ENCODE measurements around the gene CD300A. TPM values are rescaled to one million over a fixed set of nuclear protein-coding genes. Genes with fewer than 3 reads are reported as not detected.

CD300A gene
- not detected in 2 replicates for total RNA-seq

GRCh38 chr17:74466111-74466827, at the start of gene CD300A:
Gene CD300A, plus strand, starts transcription at chr17:74466634. Its CDS starts 70 bp downstream, at chr17:74466704.

GRCh38 chr17:74431568-74432423, 34.6 kb upstream of the CD300A start, which contains the start of gene GPRC5C:
Gene GPRC5C, plus strand, starts transcription at chr17:74432088. Its CDS starts 7,689 bp downstream, at chr17:74439777.

GRCh38 chr17:74531231-74531761, 64.9 kb downstream of the CD300A start, which contains the start of gene CD300LB:
Gene CD300LB, minus strand, starts transcription at chr17:74531475. Its CDS starts 125 bp downstream, at chr17:74531350.

Other genes starting within 250 kb of the CD300A start
- not detected in 2 replicates for gene DNAI2, start 192.4 kb upstream of the CD300A start, total RNA-seq
- not detected in 2 replicates for gene KIF19, start 140.4 kb upstream of the CD300A start, total RNA-seq
- not detected in 2 replicates for gene BTBD17, start 104.8 kb upstream of the CD300A start, total RNA-seq
- gene GPR142, start 99.1 kb upstream of the CD300A start, total RNA-seq = not detected in 2 replicates
- gene GPRC5C, start 34.5 kb upstream of the CD300A start, total RNA-seq = 0.09 and 0.89 TPM in 2 replicates
- gene CD300LB, start 64.8 kb downstream of the CD300A start, total RNA-seq = not detected in 2 replicates
- not detected in 2 replicates for gene CD300C, start 79.5 kb downstream of the CD300A start, total RNA-seq
- gene CD300H, start 100.9 kb downstream of the CD300A start, total RNA-seq = not detected in 2 replicates
- not detected in 2 replicates for gene CD300LD, start 125.6 kb downstream of the CD300A start, total RNA-seq
- not detected in 2 replicates for gene CD300E, start 157.1 kb downstream of the CD300A start, total RNA-seq
- not detected in 2 replicates for gene CD300LF, start 246.3 kb downstream of the CD300A start, total RNA-seq

Measured in smooth muscle cell of the umbilical artery (primary cell).